ENCODE measurements around the gene CKM. TPM values are rescaled to one million over a fixed set of nuclear protein-coding genes. Genes with fewer than 3 reads are reported as not detected.

Gene CKM
- total RNA-seq, 4 donors from 2014 or later: 0.27 TPM; not detected in 3

- TF ChIP-seq POLR2A (IDR thresholded peaks at IDR 0.05) (no peak), CTCF (IDR thresholded peaks at IDR 0.05) (no peak)
- no peak for DNase-seq
- Histone ChIP-seq H3K9me3 (no peaks in the 10 kb centered on the region), H3K36me3 (peaks cover 0 to 4% of the 10 kb centered on the region in 2 donors), H3K4me1 (no peaks in the 10 kb centered on the region), H3K4me3 (replicated peaks in 1 of 3) (no peak overlapping the region), H3K27ac (no peak overlapping the region), H3K27me3 (no peaks in the 10 kb centered on the region)
- 90 to 92% methylated on average over 19 to 20 of the region's 20 CpGs for WGBS, 2 donors
- intact Hi-C loops (cut with DNase I): no loop called here
Observed at GRCh38 chr19:45356760-45357444, 34.2 kb upstream of the CKM start.

- 95 to 97% methylated on average over 9 of the region's 9 CpGs for WGBS, 2 donors
- H3K4me1 ChIP-seq: no peaks in the 10 kb centered on the region
- no peak overlapping the region for H3K4me3 ChIP-seq (replicated peaks in 1 of 3)
- H3K9me3 ChIP-seq: no peaks in the 10 kb centered on the region
- DNase-seq: no peak
- no peak overlapping the region for H3K27ac ChIP-seq
- peaks cover 3 to 6% of the 10 kb centered on the region in 2 donors for H3K36me3 ChIP-seq
- TF ChIP-seq CTCF (IDR thresholded peaks at IDR 0.05): no peak
- TF ChIP-seq POLR2A (IDR thresholded peaks at IDR 0.05): no peak
- intact Hi-C loops (cut with DNase I): no loop called here
- no peaks in the 10 kb centered on the region for H3K27me3 ChIP-seq
Observed at GRCh38 chr19:45355910-45356309, 33.2 kb upstream of the CKM start.

GRCh38 chr19:45355402-45355801 is 32.7 kb upstream of the CKM start:
- TF ChIP-seq POLR2A (IDR thresholded peaks at IDR 0.05): no peak
- TF ChIP-seq CTCF (IDR thresholded peaks at IDR 0.05): no peak
- peaks cover 3 to 6% of the 10 kb centered on the region in 2 donors for H3K36me3 ChIP-seq
- DNase-seq: no peak
- H3K4me3 ChIP-seq (replicated peaks in 1 of 3): no peak overlapping the region
- H3K4me1 ChIP-seq: no peaks in the 10 kb centered on the region
- intact Hi-C loops (cut with DNase I): no loop called here
- no peaks in the 10 kb centered on the region for H3K27me3 ChIP-seq
- no peaks in the 10 kb centered on the region for H3K9me3 ChIP-seq
- WGBS, 2 donors: 96 to 99% methylated on average over 9 of the region's 9 CpGs
- no peak overlapping the region for H3K27ac ChIP-seq

DNA sequence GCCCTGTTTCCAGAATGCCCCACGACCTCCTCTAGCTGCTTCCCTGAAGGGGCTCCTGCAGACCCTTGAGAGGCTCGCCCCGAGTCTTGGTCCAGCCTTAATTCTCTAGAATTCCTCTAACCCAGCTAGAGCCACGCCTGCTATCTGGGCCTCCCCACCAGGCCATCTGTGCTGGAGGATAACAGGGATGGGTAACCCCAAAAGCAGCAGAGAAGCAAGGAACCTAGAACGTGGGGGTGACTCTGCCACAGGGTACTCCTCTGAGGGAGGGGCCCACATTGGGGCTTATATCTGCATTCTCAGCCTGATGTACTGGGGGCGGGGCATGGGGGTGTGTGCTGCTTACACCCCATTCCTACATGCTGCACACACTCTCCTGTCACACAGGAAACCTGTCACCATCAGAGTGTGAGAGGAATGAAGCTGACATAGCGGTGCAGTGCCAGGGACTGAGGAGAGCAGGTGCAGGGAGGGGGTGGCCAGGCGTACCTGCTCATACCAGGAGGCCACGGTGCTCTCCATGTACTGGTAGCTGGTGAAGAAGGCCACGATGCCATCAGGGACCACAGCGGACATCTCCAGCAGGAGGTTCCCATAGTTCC is 31.7 kb upstream of the CKM start:
- no peak overlapping the region for H3K27ac ChIP-seq
- H3K4me1 ChIP-seq: no peaks in the 10 kb centered on the region
- intact Hi-C loops (cut with DNase I): no loop called here
- peaks cover 3 to 6% of the 10 kb centered on the region in 2 donors for H3K36me3 ChIP-seq
- H3K4me3 ChIP-seq (replicated peaks in 1 of 3): no peak overlapping the region
- no peaks in the 10 kb centered on the region for H3K9me3 ChIP-seq
- 89 to 95% methylated on average over 9 to 11 of the region's 11 CpGs for WGBS, 2 donors
- TF ChIP-seq POLR2A (IDR thresholded peaks at IDR 0.05): no peak
- TF ChIP-seq CTCF (IDR thresholded peaks at IDR 0.05): no peak
- no peak for DNase-seq
- no peaks in the 10 kb centered on the region for H3K27me3 ChIP-seq

Measured in thyroid gland (tissue), 4 donors.